IMR-90 (cell line): ENCODE measurements around the gene NEGR1. TPM values are rescaled to one million over a fixed set of nuclear protein-coding genes. Genes with fewer than 3 reads are reported as not detected.

ENCODE experiments used
- ATAC-seq: fragments of 200-7000 bp; cut with Tn5 transposase; 2 replicates; pipeline ENCODE4 v1.9.1; 2020; ENCODE audit warnings: low read depth, mild to moderate bottlenecking, moderate library complexity
- BruUV-seq: library from RNA; stranded (reverse); fragments of 400-500 nt; replicated peaks from 2 replicates; lab custom pipeline; 2021; lab: Mats Ljungman, UMichigan
- CTCF ChIA-PET: fragments of 300-600 bp; formaldehyde crosslinking; extraction: SDS; loops from one replicate; lab custom pipeline; 2021; ENCODE audit warnings: antibody characterized with exemption; lab: Yijun Ruan, JAX
- POLR2A ChIA-PET: fragments of 300-600 bp; sonication (Branson Sonifier 250); formaldehyde crosslinking; loops from one replicate; lab custom pipeline; 2022; ENCODE audit warnings: antibody characterized with exemption; ENCODE audit not compliant: unreplicated experiment; lab: Charles Lee
- DNase-seq: peaks from one replicate; pipeline ENCODE4 v3.0.0; 2013
- H2AFZ ChIP-seq: replicated peaks from 2 replicates; pipeline ENCODE3; 2013; ENCODE audit warnings: low read length, mild to moderate bottlenecking; ENCODE audit not compliant: poor library complexity
- H2AK5ac ChIP-seq: 2 replicates; pipeline ENCODE4 v1.6.1; 2013; ENCODE audit warnings: low read depth, low read length, inconsistent platforms
- H2AK9ac ChIP-seq: replicated peaks from 2 replicates; pipeline ENCODE3; 2013; ENCODE audit warnings: mild to moderate bottlenecking, low read depth, low read length, moderate library complexity; ENCODE audit not compliant: poor library complexity
- H2BK120ac ChIP-seq: 2 replicates; pipeline ENCODE4 v1.6.1; 2013; ENCODE audit warnings: low read depth, low read length, inconsistent platforms
- H2BK15ac ChIP-seq: 3 replicates; pipeline ENCODE4 v1.6.1; 2013; ENCODE audit warnings: low read depth, low read length, inconsistent platforms
- H2BK20ac ChIP-seq: 2 replicates; pipeline ENCODE4 v1.6.1; 2013; ENCODE audit warnings: low read depth, mild to moderate bottlenecking, inconsistent platforms, low read length, moderate library complexity
- H2BK5ac ChIP-seq: 2 replicates; pipeline ENCODE4 v1.6.1; 2013; ENCODE audit warnings: mild to moderate bottlenecking, low read depth, low read length, inconsistent platforms; ENCODE audit not compliant: poor library complexity, severe bottlenecking
- H3K14ac ChIP-seq: replicated peaks from 2 replicates; pipeline ENCODE4 v1.6.1; 2013; ENCODE audit warnings: low read depth, low read length, inconsistent platforms
- H3K18ac ChIP-seq: 2 replicates; pipeline ENCODE4 v1.6.1; 2013; ENCODE audit warnings: low read depth, low read length, control low read depth
- H3K23ac ChIP-seq: 2 replicates; pipeline ENCODE4 v1.6.1; 2013; ENCODE audit warnings: low read depth, low read length, inconsistent platforms
- H3K27ac ChIP-seq: 2 replicates; pipeline ENCODE4 v1.5.1; 2013; ENCODE audit warnings: mild to moderate bottlenecking, control low read depth, low read length; ENCODE audit not compliant: insufficient read depth
- H3K27me3 ChIP-seq: 2 replicates; pipeline ENCODE4 v1.6.1; 2013; ENCODE audit warnings: low read length; ENCODE audit not compliant: control insufficient read depth, insufficient read depth
- H3K36me3 ChIP-seq: 2 replicates; pipeline ENCODE4 v1.6.1; 2013; ENCODE audit warnings: low read length, mixed read lengths; ENCODE audit not compliant: control insufficient read depth, insufficient read depth
- H3K4ac ChIP-seq: 2 replicates; pipeline ENCODE4 v1.6.1; 2013; ENCODE audit warnings: low read depth, low read length, inconsistent platforms
- H3K4me1 ChIP-seq: 2 replicates; pipeline ENCODE4 v1.6.1; 2013; ENCODE audit warnings: low read length, mixed read lengths; ENCODE audit not compliant: control insufficient read depth, insufficient read depth
- H3K4me2 ChIP-seq: 2 replicates; pipeline ENCODE4 v1.6.1; 2013; ENCODE audit warnings: low read depth, mild to moderate bottlenecking, control low read depth, low read length, moderate library complexity
- H3K4me3 ChIP-seq: 2 replicates; pipeline ENCODE4 v1.5.1; 2013; ENCODE audit warnings: low read depth, mild to moderate bottlenecking, control low read depth, low read length, moderate library complexity; ENCODE audit not compliant: insufficient read depth
- H3K56ac ChIP-seq: 2 replicates; pipeline ENCODE4 v1.6.1; 2013; ENCODE audit warnings: low read length, inconsistent platforms; ENCODE audit not compliant: insufficient read depth; ENCODE audit errors: extremely low read depth
- H3K79me1 ChIP-seq, 2 experiments: 2 replicates each; pipeline ENCODE4 v1.6.1; 2013; ENCODE audit warnings: low read length in 2 of 2, inconsistent platforms in 1 of 2, low read depth in 1 of 2
- H3K9ac ChIP-seq: 2 replicates; pipeline ENCODE4 v1.6.1; 2013; ENCODE audit warnings: low read depth, low read length, control low read depth
- H3K9me1 ChIP-seq: 2 replicates; pipeline ENCODE4 v1.6.1; 2013; ENCODE audit warnings: low read length, inconsistent platforms; ENCODE audit not compliant: insufficient read depth
- H3K9me3 ChIP-seq: 2 replicates; pipeline ENCODE4 v1.6.1; 2013; ENCODE audit warnings: low read length; ENCODE audit not compliant: control insufficient read depth, insufficient read depth
- H4K20me1 ChIP-seq: 2 replicates; pipeline ENCODE4 v1.6.1; 2013; ENCODE audit warnings: low read length, inconsistent platforms; ENCODE audit not compliant: insufficient read depth
- H4K5ac ChIP-seq: 2 replicates; pipeline ENCODE4 v1.6.1; 2013; ENCODE audit warnings: mild to moderate bottlenecking, low read depth, low read length, control low read depth
- H4K8ac ChIP-seq, 2 experiments: 2 replicates each; pipeline ENCODE4 v1.6.1; 2013; ENCODE audit warnings: low read depth in 2 of 2, low read length in 2 of 2, control low read depth in 1 of 2, inconsistent platforms in 1 of 2
- H4K91ac ChIP-seq: 2 replicates; pipeline ENCODE4 v1.6.1; 2013; ENCODE audit warnings: low read depth, low read length, inconsistent platforms; ENCODE audit not compliant: insufficient read depth
- BHLHE40 ChIP-seq: fragments of 150-350 bp; IDR thresholded peaks from 2 replicates; pipeline ENCODE4 v1.6.1; 2016; ENCODE audit warnings: mild to moderate bottlenecking, low read depth, low read length
- CEBPB ChIP-seq: IDR thresholded peaks from 2 replicates; pipeline ENCODE4 v1.6.1; 2012; ENCODE audit warnings: low read depth, low read length, improper control_type of control experiment
- CHD1 ChIP-seq: IDR thresholded peaks from 2 replicates; pipeline ENCODE4 v1.6.1; 2012; ENCODE audit warnings: low read depth, low read length, improper control_type of control experiment
- MAFK ChIP-seq: IDR thresholded peaks from 2 replicates; pipeline ENCODE4 v1.6.1; 2012; ENCODE audit warnings: low read depth, low read length, improper control_type of control experiment
- MAZ ChIP-seq: IDR thresholded peaks from 2 replicates; pipeline ENCODE4 v1.6.1; 2012; ENCODE audit warnings: low read depth, mild to moderate bottlenecking, low read length, improper control_type of control experiment, moderate library complexity, borderline replicate concordance
- POLR2A ChIP-seq: IDR thresholded peaks from 2 replicates; pipeline ENCODE4 v1.6.1; 2012; ENCODE audit warnings: mild to moderate bottlenecking, low read depth, low read length
- RCOR1 ChIP-seq: IDR thresholded peaks from 2 replicates; pipeline ENCODE4 v1.6.1; 2012; ENCODE audit warnings: mild to moderate bottlenecking, low read length, improper control_type of control experiment; ENCODE audit not compliant: insufficient replicate concordance
- WGBS, 2 experiments: methylation state at CpG; one replicate each; pipeline versions ENCODE4 v1.1.5 to v1.1.7; 2013; ENCODE audit warnings: missing lambda C conversion rate in 2 of 2; ENCODE audit not compliant: insufficient read length in 1 of 2; ENCODE audit errors: extremely low coverage in 2 of 2; 5-methylcytosine and 5-hydroxymethylcytosine counted together
- dilution Hi-C: fragments of 300-500 bp; cut with HindIII; formaldehyde crosslinking; loops from one replicate; pipeline ENCODE4 v1.14.3; 2018; ENCODE audit warnings: low sequenced_read_pairs; ENCODE audit not compliant: unreplicated experiment
- in situ Hi-C: fragments of 300-500 bp; cut with MboI; formaldehyde crosslinking; loops from 3 replicates; pipeline ENCODE4 v1.14.3; 2019; ENCODE audit warnings: low sequenced_read_pairs, inconsistent platforms, mixed read lengths
- intact Hi-C: fragments of 100-400 bp; cut with micrococcal nuclease; formaldehyde crosslinking; loops from 2 replicates; pipeline ENCODE4 v1.10.0; 2022
- polyA plus RNA-seq, 3 experiments: library from polyadenylated mRNA; depleted of rRNA; stranded (reverse); fragments of >200 nt; gene quantifications; 2 replicates each; pipeline ENCODE4 v1.2.3, GENCODE V29; 2012; ENCODE audit warnings: low replicate concordance in 1 of 3
- total RNA-seq: library from RNA; depleted of rRNA; stranded (reverse); fragments of >200 nt; gene quantifications from 2 replicates; pipeline ENCODE4 v1.2.3, GENCODE V29; 2012
- TF ChIP-seq, protein P1 (sequence below): fragments of 150-350 bp; IDR thresholded peaks from 2 replicates; pipeline ENCODE4 v1.6.1; 2017; ENCODE audit warnings: mild to moderate bottlenecking, antibody characterized with exemption, low read length, low read depth

The NEGR1 gene
- total and polyA plus RNA-seq, 2 of the 4 experiments (the other 2 are of a cell fraction) = 5.1 to 9.1 TPM

- intact Hi-C loops (no loop called here), in situ Hi-C loops (no loop called here), dilution Hi-C loops (no loop called here)
- H3K27me3 ChIP-seq = no peaks in the 10 kb centered on the region
- no peak overlapping the region for H3K4me3 ChIP-seq
- CTCF ChIA-PET = no interaction called here
- no peaks in the 10 kb centered on the region for H3K9me1 ChIP-seq
- no peaks in the 10 kb centered on the region for H4K20me1 ChIP-seq
- no peak overlapping the region for H2BK120ac ChIP-seq
- ATAC-seq = no peak
- no peak overlapping the region for H2AK9ac ChIP-seq
- H3K27ac ChIP-seq = no peak overlapping the region
- H3K56ac ChIP-seq = no peak overlapping the region
- DNase-seq = no peak
- H3K4me2 ChIP-seq = no peak overlapping the region
- no peak overlapping the region for H4K91ac ChIP-seq
- H3K4me1 ChIP-seq = no peaks in the 10 kb centered on the region
- no peak overlapping the region for H3K23ac ChIP-seq
- H2BK5ac ChIP-seq = no peak overlapping the region
- no peaks in the 10 kb centered on the region for H3K79me1 ChIP-seq
- H2AFZ ChIP-seq = no peak overlapping the region
- no peak overlapping the region for H4K5ac ChIP-seq
- H3K36me3 ChIP-seq = no peaks in the 10 kb centered on the region
- WGBS, 2 experiments = 17% methylated on average over 1 of the region's 2 CpGs; no CpG with 5 or more reads in 1 of the 2 experiments
- H3K4ac ChIP-seq = no peak overlapping the region
- TF ChIP-seq MAZ (no peak), POLR2A (no peak), CEBPB (no peak), CHD1 (no peak), BHLHE40 (no peak), MAFK (no peak), RCOR1 (no peak)
- TF ChIP-seq, protein P1, sequence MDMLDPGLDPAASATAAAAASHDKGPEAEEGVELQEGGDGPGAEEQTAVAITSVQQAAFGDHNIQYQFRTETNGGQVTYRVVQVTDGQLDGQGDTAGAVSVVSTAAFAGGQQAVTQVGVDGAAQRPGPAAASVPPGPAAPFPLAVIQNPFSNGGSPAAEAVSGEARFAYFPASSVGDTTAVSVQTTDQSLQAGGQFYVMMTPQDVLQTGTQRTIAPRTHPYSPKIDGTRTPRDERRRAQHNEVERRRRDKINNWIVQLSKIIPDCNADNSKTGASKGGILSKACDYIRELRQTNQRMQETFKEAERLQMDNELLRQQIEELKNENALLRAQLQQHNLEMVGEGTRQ = no peak
- no peak overlapping the region for H3K18ac ChIP-seq
- H3K9ac ChIP-seq = no peak overlapping the region
- POLR2A ChIA-PET = no interaction called here
- no peak overlapping the region for H2BK20ac ChIP-seq
- no peak overlapping the region for H2BK15ac ChIP-seq
- no peak overlapping the region for H2AK5ac ChIP-seq
- no peak overlapping the region for H3K14ac ChIP-seq
- H4K8ac ChIP-seq = no peak overlapping the region
- BruUV-seq = no TSS peak
- no peaks in the 10 kb centered on the region for H3K9me3 ChIP-seq
Observed at GRCh38 chr1:71843012-71843411, 439.3 kb downstream of the NEGR1 start.
